Tibial nerve (tissue), 4 donors: ENCODE results near the gene IGLL1.
A peak's percentile ranks its signal among the peaks of the same experiment; 100 is the strongest.

Experiments
- EP300 ChIP-seq, 2 donors: sonication (generic); formaldehyde crosslinking; IDR thresholded peaks; one replicate each; pipeline ENCODE4 v1.6.1; 2017; ENCODE audit warnings: antibody characterized with exemption in 2 of 2, mild to moderate bottlenecking in 1 of 2
- POLR2A ChIP-seq, 2 donors: fragments of 450-650 bp; IDR thresholded peaks; one replicate each; pipeline ENCODE4 v1.6.1; 2017; ENCODE audit warnings: antibody characterized with exemption in 2 of 2, mild to moderate bottlenecking in 2 of 2, moderate library complexity in 2 of 2
- TF ChIP-seq, protein P1 (sequence below), 5 experiments: fragments of 200-600 bp in 3 of 5; fragments of 450-650 bp in 2 of 5; sonication (generic) in 3 of 5; IDR thresholded peaks; one replicate each; pipeline ENCODE4 v1.5.1; 2016 to 2019; ENCODE audit warnings: antibody characterized with exemption in 5 of 5, mild to moderate bottlenecking in 3 of 5, moderate library complexity in 2 of 5

DNA sequence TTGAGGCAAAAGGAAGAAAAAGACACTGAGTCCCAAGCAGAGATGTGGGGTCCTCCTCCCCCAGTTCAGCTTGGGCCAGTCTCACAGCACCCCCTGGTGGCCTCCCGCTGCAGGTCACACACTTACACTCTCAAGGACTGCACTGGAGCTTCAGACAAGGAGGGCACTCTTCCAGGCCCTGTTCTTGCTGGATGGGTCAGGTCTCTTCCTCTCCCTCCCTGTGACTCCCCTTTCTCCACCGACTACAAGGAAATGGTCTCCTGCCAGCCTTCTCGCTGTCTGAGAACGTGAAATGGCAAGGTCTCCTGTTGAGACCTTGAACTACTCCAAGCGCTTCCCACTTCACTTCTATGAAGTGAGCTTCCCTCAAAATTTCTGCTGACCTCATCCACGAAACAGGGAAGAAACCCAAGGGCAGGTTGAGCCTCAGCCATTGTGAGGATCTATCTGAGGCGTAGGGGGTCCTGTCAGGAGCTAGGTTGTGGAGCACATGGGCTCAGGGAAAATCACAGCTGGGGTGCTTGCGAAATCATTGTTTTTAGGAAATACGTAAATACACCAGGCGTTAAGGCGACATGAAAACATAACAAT is 11.2 kb upstream of the IGLL1 start:
- TF ChIP-seq, protein P1, sequence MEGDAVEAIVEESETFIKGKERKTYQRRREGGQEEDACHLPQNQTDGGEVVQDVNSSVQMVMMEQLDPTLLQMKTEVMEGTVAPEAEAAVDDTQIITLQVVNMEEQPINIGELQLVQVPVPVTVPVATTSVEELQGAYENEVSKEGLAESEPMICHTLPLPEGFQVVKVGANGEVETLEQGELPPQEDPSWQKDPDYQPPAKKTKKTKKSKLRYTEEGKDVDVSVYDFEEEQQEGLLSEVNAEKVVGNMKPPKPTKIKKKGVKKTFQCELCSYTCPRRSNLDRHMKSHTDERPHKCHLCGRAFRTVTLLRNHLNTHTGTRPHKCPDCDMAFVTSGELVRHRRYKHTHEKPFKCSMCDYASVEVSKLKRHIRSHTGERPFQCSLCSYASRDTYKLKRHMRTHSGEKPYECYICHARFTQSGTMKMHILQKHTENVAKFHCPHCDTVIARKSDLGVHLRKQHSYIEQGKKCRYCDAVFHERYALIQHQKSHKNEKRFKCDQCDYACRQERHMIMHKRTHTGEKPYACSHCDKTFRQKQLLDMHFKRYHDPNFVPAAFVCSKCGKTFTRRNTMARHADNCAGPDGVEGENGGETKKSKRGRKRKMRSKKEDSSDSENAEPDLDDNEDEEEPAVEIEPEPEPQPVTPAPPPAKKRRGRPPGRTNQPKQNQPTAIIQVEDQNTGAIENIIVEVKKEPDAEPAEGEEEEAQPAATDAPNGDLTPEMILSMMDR (IDR thresholded peaks at IDR 0.05) = peak; percentile 65 to 78 (median 72)
- TF ChIP-seq POLR2A (IDR thresholded peaks at IDR 0.05) (no peak), EP300 (IDR thresholded peaks at IDR 0.05) (no peak)
